HG03060 (cell line): ENCODE data around the gene RTF2.
"Not testable (repeated sequence)": the region's sequence is repeated elsewhere in the genome, so short reads cannot be mapped to it uniquely, and the experiment has no call there.

Experiments used
- ATAC-seq: cut with Tn5 transposase; IDR thresholded peaks from one replicate; pipeline ENCODE4 v1.9.1; 2021; ENCODE audit warnings: low read depth, moderate number of reproducible peaks; ENCODE audit not compliant: unreplicated experiment

Gene RTF2

DNA sequence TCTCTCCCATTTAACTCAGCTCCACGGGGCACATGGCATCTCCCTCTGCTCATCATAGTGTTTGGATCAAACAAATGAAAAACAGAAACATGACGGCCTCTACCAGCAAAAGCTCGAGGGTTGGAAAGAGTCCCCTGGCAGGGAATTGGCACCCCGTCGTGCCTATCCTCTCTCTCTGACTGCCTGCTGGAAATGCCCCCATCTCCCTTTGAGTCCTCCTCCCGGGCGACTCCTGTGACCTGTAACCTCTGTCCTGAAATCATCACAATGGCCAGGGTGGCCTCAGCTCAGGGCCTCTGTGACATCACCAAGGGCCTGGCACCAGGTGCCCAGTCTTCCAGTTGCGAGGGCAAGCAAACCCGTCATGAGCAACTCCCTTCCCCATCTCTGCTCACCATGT lies 64.5 kb downstream of the RTF2 start, which contains the start of gene FAM209B:
FAM209B (plus strand) TSS at position 301 of the 400 bp plus-strand sequence; CDS start at position 397, 96 bp downstream.
- not testable (repeated sequence) for ATAC-seq

DNA sequence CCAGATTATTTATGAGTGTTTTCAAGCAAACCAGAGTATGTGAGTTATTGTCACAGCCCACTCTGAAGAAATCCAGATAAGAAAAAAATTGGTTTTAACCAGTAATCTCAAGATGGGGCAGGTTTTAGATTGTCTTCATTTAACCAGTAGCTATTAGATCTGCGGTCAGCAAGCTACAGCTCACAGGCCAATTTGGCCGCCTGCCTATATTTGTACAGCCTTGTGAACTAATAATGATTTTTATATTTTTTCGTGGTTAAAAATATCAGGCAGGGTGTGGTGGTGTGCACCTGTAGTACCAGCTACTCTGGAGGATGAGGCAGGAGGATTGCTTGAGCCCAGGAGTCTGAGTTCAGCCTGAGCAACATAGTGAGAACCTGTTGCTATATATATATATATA lies 69.6 kb downstream of the RTF2 start:
- no peak for ATAC-seq

DNA sequence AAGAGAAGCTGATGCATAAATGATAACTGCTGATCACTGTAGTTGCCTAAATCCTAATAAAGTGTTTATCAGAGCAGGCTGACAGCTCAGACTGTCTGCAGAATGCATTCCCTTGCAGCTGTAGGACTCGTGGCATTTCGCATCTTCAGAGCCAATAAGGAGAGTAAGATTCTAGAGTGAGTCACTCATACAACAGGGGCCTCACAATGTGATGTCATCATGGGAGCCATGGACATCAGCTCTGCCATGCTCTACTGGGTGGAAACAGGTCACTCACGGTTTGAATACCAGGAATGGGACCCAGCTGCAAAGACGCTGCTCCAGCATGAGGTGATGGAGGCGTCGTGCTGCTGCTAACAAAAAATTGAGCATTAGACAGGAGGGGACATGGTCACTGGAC lies 72.0 kb downstream of the RTF2 start:
- no peak for ATAC-seq

DNA sequence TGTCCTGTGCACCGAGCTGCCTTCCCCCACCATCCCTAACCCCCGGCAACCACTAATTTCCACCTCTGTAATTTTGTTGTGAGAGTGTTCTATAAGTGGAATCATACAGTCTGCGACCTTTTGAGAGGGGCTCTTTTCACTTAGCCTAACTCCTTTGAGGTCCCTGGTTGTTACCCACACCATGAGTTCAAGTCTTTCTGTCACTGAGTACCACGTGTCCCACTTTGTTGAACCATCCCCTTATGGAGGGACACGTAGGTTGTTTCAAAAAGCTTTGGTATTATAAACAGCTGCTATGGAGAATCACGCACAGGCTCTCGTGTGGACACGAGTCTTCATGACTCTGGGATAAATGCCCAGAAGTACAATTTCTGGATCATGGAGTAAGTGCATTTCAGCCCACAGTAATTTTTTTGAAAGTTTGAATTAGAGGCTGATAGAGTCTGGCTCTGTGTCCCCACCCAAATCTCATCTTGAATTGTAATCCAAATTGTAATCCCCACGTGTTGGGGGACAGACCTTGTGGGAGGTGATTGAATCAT lies 74.1 kb downstream of the RTF2 start:
- no peak for ATAC-seq

DNA sequence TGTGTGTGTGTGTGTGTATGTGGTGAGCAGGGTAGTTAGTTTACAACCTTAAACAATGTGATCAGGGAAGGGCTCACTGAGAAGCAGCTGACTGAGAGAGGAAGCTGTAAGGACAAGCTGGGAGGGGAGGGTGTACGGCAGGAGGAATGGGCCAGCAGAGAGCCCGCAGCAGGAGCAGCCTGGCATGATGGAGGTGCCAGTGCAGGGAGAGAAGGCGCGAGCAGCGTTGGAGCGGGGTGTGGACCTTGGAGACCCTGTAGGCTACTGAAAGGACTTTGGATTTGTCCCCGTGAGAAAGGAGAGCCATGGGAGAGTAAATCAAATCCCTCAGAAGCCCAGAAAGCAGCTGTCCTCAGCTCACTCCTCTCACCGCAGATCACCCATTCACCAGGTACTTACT lies 83.1 kb downstream of the RTF2 start:
- no peak for ATAC-seq

DNA sequence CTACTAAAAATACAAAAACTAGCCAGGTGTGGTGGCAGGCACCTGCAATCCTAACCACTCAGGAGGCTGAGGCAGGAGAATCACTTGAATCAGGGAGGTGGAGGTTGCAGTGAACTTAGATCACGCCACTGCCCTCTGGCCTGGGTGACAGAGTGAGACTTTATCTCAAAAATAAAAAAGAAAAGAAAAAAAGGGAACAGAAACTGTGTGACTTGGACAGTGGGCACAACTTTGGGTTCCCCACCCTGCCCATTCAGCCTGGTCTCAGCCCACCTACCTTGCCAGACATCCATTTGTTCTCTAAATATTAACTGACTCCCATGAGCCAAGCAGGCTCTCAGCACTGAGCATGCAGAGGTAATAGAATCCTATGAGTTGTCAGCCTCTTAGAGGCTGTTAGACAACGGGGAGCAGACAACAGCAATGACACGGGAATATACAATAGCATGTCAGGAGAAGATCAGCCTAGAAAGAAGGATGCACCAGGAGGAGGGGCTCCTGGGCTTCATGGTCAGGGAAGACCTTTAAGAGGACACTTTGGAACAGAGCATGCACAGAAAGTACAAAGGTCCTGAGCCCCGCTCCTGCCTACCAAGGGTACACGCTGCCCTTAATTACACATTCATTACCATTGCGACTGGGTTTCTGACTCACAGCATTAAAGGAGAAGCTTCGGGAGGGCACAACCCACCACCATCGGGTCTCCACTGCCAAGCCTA lies 84.6 kb downstream of the RTF2 start:
- ATAC-seq = no peak

DNA sequence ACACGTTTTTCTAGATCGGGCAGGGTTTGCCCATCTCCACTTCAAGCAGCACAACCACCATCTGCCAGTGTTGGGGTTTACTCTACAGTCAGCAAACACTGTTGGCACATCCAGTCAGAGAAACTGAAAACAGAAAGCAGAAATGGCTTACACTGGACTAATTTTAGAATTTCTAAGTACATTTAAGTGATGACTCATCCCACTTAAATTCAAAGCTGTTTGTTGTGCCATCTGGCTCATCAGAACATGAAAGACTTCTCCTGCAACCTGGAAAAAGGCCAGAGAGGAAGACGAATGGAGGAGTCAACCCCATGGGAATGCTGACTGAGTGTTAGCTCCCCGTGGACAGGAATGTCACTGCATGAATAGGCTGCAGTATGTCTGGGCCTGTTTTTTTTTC lies 86.4 kb downstream of the RTF2 start:
- ATAC-seq = peak; percentile 87

DNA sequence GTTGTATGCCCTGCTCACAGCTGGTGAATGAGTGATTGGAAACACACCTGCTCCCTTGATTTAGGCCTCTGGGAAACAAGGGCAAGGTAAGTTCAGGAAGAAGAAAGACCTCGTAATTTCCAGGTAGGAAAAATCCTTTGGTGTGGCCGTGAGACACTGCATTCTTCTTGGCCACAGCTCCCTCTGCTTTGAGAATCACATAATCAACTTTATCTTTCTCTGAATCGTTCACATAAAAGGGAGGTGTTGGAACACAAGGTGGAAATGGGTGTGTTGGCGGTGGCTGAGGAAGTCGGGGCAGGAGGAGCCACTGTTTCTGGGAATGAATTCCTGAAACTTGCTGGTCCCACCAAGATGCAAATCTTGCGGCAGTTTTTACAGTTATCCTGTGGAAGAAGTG lies 90.5 kb downstream of the RTF2 start:
- no peak for ATAC-seq

DNA sequence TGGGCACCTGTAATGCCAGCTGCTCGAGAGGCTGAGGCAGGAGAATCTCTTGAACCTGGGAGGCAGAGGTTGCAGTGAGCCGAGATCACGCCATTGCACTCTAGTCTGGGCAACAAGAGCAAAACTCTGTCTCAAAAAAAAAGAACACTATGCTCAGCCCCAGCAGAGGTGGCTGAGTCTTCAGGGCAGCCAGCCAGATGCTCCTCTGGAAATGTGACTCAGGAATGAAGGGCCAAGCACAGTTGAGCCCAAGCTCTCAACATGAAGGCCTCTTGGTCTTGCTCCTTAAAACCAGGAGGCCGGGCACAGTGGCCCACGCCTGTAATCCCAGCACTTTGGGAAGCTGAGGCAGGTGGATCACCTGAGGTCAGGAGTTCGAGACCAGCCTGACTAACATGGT lies 96.1 kb downstream of the RTF2 start:
- ATAC-seq = not testable (repeated sequence)

DNA sequence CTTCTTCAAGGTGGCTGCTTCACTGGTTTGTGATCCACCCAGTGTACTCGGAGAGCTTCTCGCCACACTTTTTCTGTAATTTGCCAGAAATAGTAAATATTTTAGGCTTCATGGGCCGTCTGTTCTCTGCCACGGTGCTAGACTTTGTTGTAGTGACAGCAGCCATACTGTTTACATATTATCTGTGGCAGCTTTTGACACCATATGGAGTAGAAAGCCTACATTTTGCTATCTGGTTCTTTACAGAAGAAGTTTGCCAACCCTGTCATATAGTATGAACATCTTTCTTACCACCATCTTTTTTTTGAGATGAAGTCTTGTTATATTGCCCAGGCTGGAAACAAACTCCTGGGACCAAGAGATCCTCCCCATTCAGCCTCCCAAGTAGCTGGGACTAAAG lies 97.1 kb downstream of the RTF2 start:
- ATAC-seq = no peak

DNA sequence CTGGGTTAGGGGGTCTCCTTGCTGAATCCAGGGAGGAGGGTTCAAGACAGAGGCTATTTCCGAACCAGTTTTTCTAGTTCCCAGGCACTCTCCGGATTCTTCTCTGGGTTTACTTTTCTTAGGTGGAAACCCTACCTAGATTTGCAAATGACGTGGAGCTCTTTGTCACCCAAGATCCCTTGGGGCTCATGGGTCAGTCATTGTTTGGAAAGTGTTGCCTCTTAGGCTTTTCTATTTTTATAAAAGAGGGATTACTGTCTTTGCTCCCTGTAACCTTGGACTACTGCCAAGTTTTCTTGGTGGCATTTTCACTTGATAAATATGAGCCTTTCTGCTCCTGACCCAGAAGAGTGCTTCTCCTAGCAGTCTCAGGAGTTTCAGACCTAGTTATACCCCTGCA lies 98.2 kb downstream of the RTF2 start:
- no peak for ATAC-seq
